Kasumi-1 (cell line): Measurements from ENCODE around the gene XPO4.

Experiments used
- DNase-seq, 2 experiments: peaks; one replicate each; lab custom pipeline; 2025; lab: John Stamatoyannopoulos, UW

The XPO4 gene

DNA sequence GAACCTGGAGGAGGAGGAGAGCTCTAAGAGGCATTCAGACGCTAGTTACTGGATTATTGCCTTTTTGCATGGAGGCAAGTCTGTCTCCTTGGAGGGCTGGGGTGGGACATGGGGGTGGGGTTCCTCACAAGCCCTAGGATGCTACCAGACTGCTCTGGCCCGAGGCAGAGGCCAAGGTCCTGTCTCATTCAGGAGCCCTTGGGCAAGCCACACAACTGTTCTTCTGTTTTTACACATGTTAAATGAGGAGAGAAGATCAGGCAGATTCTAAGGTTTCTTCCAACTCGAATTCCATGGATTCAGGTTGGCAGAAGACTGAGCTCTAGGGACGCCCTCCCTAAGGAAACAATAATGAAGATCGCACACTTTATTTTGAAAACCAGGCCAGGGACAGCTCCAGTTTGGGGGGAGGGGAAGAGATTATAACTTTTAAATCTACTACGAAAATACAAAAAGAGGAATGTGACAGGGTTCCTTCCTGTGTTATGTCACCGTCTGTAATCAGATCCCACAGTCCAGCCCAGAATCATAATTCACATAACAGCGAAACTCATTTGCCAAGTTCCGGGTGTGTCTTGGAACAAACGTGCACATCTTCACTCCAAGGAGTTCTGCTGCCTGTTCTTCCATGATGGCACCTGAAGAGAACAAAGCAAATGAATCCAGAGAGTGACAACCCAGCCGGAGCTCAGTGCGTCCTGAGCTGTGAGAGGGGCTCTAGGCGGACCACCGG, 173.8 kb downstream of the XPO4 start:
- DNase-seq: no peak

DNA sequence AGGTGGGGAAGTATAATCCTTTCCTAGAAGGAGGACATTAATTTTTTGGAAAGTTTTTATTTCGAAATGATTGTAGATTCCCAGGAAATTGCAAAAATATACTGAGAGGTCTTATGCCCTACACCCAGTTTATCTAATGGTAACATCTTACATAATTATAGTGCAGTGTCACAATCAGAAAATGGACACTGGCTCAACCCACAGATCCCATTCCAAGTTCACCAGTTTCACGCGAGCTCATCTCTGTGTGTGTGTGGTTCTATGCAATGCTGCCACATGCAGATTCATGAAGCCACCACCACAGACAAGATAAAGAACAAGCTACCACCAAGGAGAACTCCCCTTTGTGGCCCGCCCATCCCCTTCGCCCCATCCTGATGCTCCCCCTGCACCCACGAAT, 174.7 kb downstream of the XPO4 start:
- DNase-seq: no peak
